Measurements from ENCODE around the gene FCN1.

- TF ChIP-seq TAF1 (IDR thresholded peaks at IDR 0.05; ENCODE audit: low read depth, low read length) (no peak), CHD1 (IDR thresholded peaks at IDR 0.05; ENCODE audit: low read depth, low read length) (no peak), NRF1 (IDR thresholded peaks at IDR 0.05; ENCODE audit: low read depth, low read length) (no peak), POLR2AphosphoS5 (IDR thresholded peaks at IDR 0.05; ENCODE audit: low read depth, low read length) (no peak), CBX5 (IDR thresholded peaks at IDR 0.05; ENCODE audit: low read depth, low read length) (no peak), SAP30 (IDR thresholded peaks at IDR 0.05; ENCODE audit: insufficient read depth, insufficient replicate concordance, low read length) (no peak)
These were observed 48.1 kb upstream of the FCN1 start for GRCh38 chr9:134965851-134966250.

Data from H1 (cell line).